ENCODE data around the gene SAFB2.

DNA sequence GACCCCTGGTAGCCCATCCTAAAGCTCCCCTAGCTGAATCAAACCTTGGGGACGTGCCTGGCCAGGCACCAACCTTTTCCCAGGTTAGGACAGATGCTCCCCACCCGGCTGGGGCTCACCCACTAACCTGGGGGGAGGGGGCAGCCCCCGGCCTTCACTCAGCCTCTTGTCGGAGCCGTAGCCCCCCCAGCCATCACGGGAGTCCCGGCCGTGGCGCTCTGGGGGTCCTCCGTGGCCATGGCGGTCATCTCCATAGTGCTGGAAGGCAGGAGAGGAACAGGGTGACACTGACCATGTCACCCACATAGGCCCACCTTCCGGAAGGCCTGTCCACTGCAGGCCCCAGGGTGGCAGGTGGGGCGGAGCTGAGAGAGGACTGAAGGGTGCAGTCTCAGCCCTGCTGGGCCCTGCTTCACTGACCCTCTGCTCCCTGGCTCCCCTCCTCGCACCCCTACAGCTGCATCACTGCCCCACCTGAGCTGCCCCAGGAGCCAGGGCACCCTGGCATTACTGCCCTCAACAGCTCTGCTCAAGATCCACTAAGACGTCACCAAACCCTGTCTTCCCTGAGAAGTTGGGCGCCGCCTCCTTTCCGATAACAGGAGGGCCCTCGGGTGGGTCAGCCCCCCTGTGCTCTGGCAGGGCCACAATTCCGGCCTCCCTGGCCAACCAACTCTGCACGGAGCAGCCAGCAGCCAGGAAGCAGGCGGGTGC, 32.3 kb downstream of the SAFB2 start:
- TF ChIP-seq, protein P1, sequence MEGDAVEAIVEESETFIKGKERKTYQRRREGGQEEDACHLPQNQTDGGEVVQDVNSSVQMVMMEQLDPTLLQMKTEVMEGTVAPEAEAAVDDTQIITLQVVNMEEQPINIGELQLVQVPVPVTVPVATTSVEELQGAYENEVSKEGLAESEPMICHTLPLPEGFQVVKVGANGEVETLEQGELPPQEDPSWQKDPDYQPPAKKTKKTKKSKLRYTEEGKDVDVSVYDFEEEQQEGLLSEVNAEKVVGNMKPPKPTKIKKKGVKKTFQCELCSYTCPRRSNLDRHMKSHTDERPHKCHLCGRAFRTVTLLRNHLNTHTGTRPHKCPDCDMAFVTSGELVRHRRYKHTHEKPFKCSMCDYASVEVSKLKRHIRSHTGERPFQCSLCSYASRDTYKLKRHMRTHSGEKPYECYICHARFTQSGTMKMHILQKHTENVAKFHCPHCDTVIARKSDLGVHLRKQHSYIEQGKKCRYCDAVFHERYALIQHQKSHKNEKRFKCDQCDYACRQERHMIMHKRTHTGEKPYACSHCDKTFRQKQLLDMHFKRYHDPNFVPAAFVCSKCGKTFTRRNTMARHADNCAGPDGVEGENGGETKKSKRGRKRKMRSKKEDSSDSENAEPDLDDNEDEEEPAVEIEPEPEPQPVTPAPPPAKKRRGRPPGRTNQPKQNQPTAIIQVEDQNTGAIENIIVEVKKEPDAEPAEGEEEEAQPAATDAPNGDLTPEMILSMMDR (IDR thresholded peaks at IDR 0.05): no peak
- no peak for TF ChIP-seq POLR2A (IDR thresholded peaks at IDR 0.05)
